Keratinocyte (primary cell): ENCODE measurements around the gene MLPH.

Experiments
- EZH2 ChIP-seq: IDR thresholded peaks from one replicate; pipeline ENCODE4 v1.6.1; 2012; ENCODE audit warnings: inconsistent platforms, mild to moderate bottlenecking, low read length, moderate library complexity
- TF ChIP-seq, protein P1 (sequence below), 3 experiments: IDR thresholded peaks in 1 of 3; conservative IDR thresholded peaks in 1 of 3; optimal IDR thresholded peaks in 1 of 3; 2 replicates in 2 of 3; 3 replicates in 1 of 3; pipeline versions ENCODE3 to v1.5.1; 2011; ENCODE audit warnings: low read length in 3 of 3, mild to moderate bottlenecking in 3 of 3, moderate library complexity in 2 of 3, control low read depth in 1 of 3, inconsistent platforms in 1 of 3; ENCODE audit not compliant: insufficient read depth in 2 of 3; ENCODE audit errors: extremely low read depth in 1 of 3

DNA sequence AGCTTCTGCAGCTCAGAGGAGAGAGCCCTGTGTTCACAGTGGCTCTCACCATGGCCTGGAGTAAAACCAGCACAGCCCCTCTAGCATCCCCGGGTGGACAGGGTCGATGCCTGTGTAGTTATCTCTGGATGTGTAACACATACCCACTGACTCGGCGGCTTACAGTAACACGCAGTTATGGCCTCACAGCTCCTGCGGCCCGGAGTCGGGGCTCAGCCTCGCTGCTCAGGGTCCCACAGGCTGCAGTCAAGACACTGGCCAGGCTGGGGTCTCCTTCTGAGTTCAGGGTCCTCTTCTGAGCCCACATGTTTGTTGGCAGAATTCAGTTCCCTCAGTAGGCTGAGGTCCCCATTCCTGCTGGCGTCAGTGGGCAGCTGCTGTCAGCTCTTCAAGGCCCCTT, 106.0 kb downstream of the MLPH start:
- TF ChIP-seq, protein P1, sequence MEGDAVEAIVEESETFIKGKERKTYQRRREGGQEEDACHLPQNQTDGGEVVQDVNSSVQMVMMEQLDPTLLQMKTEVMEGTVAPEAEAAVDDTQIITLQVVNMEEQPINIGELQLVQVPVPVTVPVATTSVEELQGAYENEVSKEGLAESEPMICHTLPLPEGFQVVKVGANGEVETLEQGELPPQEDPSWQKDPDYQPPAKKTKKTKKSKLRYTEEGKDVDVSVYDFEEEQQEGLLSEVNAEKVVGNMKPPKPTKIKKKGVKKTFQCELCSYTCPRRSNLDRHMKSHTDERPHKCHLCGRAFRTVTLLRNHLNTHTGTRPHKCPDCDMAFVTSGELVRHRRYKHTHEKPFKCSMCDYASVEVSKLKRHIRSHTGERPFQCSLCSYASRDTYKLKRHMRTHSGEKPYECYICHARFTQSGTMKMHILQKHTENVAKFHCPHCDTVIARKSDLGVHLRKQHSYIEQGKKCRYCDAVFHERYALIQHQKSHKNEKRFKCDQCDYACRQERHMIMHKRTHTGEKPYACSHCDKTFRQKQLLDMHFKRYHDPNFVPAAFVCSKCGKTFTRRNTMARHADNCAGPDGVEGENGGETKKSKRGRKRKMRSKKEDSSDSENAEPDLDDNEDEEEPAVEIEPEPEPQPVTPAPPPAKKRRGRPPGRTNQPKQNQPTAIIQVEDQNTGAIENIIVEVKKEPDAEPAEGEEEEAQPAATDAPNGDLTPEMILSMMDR (optimal IDR thresholded peaks at IDR 0.05 in 1 of 3, IDR thresholded peaks at IDR 0.05 in 1 of 3, conservative IDR thresholded peaks at IDR 0.05 in 1 of 3; ENCODE audit: extremely low read depth in 1 of 3, insufficient read depth in 2 of 3, low read length in 3 of 3) = no peak
- TF ChIP-seq EZH2 = no peak
